Prostate gland (tissue), 2 donors: ENCODE results near the gene MYH4.

ENCODE experiments used
- CTCF ChIP-seq, 4 experiments: fragments of 200-600 bp in 2 of 4; fragments of 450-650 bp in 2 of 4; sonication (generic) in 2 of 4; IDR thresholded peaks; 1 replicate in 3 of 4; 2 replicates in 1 of 4; pipeline ENCODE4 v1.5.1; 2016 to 2019; ENCODE audit warnings: antibody characterized with exemption in 4 of 4, mild to moderate bottlenecking in 2 of 4, moderate library complexity in 2 of 4
- POLR2A ChIP-seq: fragments of 450-650 bp; IDR thresholded peaks from one replicate; pipeline ENCODE4 v1.6.1; 2016; ENCODE audit warnings: antibody characterized with exemption, mild to moderate bottlenecking

GRCh38 chr17:10512856-10513255, 43.5 kb upstream of the MYH4 start:
- TF ChIP-seq CTCF (IDR thresholded peaks at IDR 0.05) (no peak), POLR2A (no peak)
